Kidney epithelial cell (primary cell): ENCODE measurements around the gene MYO18B. TPM values are rescaled to one million over a fixed set of nuclear protein-coding genes. Genes with fewer than 3 reads are reported as not detected.

Source experiments
- DNase-seq: peaks from one replicate; pipeline ENCODE4 v3.0.0-alpha.2; 2010; ENCODE audit warnings: low read depth
- H3K27me3 ChIP-seq: 2 replicates; pipeline ENCODE4 v1.6.0; 2011; ENCODE audit warnings: low read length; ENCODE audit not compliant: control insufficient read depth, insufficient read depth
- H3K36me3 ChIP-seq: 2 replicates; pipeline ENCODE4 v1.5.1; 2011; ENCODE audit warnings: low read length; ENCODE audit not compliant: control insufficient read depth, insufficient read depth
- H3K4me3 ChIP-seq: 2 replicates; pipeline ENCODE4 v1.5.1; 2011; ENCODE audit warnings: low read depth, mild to moderate bottlenecking, control low read depth, low read length
- CTCF ChIP-seq: IDR thresholded peaks from 2 replicates; pipeline ENCODE4 v1.5.1; 2011; ENCODE audit warnings: mild to moderate bottlenecking, moderate library complexity, low read length, control low read depth, inconsistent platforms; ENCODE audit not compliant: insufficient read depth, poor library complexity, severe bottlenecking
- total RNA-seq: library from RNA; depleted of rRNA; stranded (reverse); fragments of >200 nt; gene quantifications from 2 replicates; pipeline ENCODE4 v1.2.3, GENCODE V29; 2015

The MYO18B gene
- total RNA-seq, 1 donor from 2014 or later: not detected

- no peak for TF ChIP-seq CTCF
- H3K4me3 ChIP-seq: no peak overlapping the region
- no peaks in the 10 kb centered on the region for H3K27me3 ChIP-seq
- H3K36me3 ChIP-seq: no peaks in the 10 kb centered on the region
- DNase-seq: no peak
Measured at GRCh38 chr22:25833676-25834075, 91.7 kb downstream of the MYO18B start.

GRCh38 chr22:25834490-25834889 lies 92.5 kb downstream of the MYO18B start:
- no peak for DNase-seq
- Histone ChIP-seq H3K36me3 (no peaks in the 10 kb centered on the region), H3K4me3 (no peak overlapping the region), H3K27me3 (no peaks in the 10 kb centered on the region)
- TF ChIP-seq CTCF: no peak

GRCh38 chr22:25835348-25835747 lies 93.4 kb downstream of the MYO18B start:
- H3K36me3 ChIP-seq: no peaks in the 10 kb centered on the region
- H3K27me3 ChIP-seq: no peaks in the 10 kb centered on the region
- no peak for DNase-seq
- H3K4me3 ChIP-seq: no peak overlapping the region
- no peak for TF ChIP-seq CTCF

- TF ChIP-seq CTCF: no peak
- H3K4me3 ChIP-seq: no peak overlapping the region
- no peak for DNase-seq
- H3K27me3 ChIP-seq: no peaks in the 10 kb centered on the region
- H3K36me3 ChIP-seq: no peaks in the 10 kb centered on the region
Measured at GRCh38 chr22:25837288-25837900, 95.4 kb downstream of the MYO18B start.

- no peak for DNase-seq
- no peaks in the 10 kb centered on the region for H3K27me3 ChIP-seq
- H3K4me3 ChIP-seq: no peak overlapping the region
- H3K36me3 ChIP-seq: no peaks in the 10 kb centered on the region
- no peak for TF ChIP-seq CTCF
Measured at GRCh38 chr22:25838960-25839741, 97.2 kb downstream of the MYO18B start.

- TF ChIP-seq CTCF: no peak
- DNase-seq: no peak
- no peak overlapping the region for H3K4me3 ChIP-seq
- H3K36me3 ChIP-seq: no peaks in the 10 kb centered on the region
- H3K27me3 ChIP-seq: no peaks in the 10 kb centered on the region
Measured at GRCh38 chr22:25839755-25840154, 97.8 kb downstream of the MYO18B start.
